Superior temporal gyrus (tissue), 1 donor: ENCODE data around the gene NLRP10.
A peak's percentile ranks its signal among the peaks of the same experiment; 100 is the strongest.
"Not testable (repeated sequence)": the region's sequence is repeated elsewhere in the genome, so short reads cannot be mapped to it uniquely, and the experiment has no call there.

ENCODE experiments used
- DNase-seq: peaks from one replicate; pipeline ENCODE4 v3.0.0-alpha.2; 2016; ENCODE audit errors: extremely low spot score

The NLRP10 gene, protein sequence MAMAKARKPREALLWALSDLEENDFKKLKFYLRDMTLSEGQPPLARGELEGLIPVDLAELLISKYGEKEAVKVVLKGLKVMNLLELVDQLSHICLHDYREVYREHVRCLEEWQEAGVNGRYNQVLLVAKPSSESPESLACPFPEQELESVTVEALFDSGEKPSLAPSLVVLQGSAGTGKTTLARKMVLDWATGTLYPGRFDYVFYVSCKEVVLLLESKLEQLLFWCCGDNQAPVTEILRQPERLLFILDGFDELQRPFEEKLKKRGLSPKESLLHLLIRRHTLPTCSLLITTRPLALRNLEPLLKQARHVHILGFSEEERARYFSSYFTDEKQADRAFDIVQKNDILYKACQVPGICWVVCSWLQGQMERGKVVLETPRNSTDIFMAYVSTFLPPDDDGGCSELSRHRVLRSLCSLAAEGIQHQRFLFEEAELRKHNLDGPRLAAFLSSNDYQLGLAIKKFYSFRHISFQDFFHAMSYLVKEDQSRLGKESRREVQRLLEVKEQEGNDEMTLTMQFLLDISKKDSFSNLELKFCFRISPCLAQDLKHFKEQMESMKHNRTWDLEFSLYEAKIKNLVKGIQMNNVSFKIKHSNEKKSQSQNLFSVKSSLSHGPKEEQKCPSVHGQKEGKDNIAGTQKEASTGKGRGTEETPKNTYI

DNA sequence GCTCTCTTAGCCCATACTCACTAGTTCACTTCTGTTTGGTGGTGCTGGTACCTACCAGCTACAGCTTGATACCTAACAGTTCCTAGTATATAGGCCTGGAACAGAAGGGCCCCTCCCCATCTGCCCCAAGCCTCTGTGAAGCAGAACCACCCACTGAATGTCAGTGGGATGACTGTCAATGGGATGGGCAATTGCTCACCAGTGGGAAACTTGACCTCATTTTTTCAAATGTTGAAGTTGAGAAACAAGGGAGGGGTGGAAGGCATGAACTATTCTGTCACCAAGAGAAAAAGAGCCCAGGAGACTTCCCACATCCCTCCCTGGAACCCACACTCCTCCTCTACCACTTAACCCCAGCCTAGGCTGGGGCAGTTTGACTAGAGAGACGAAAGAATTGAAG, at the start of gene NLRP10:
Gene NLRP10 (minus strand): TSS at position 62 of the 400 bp plus-strand sequence. CDS start 1,952 bp downstream, outside the sequence.
- DNase-seq: no peak

DNA sequence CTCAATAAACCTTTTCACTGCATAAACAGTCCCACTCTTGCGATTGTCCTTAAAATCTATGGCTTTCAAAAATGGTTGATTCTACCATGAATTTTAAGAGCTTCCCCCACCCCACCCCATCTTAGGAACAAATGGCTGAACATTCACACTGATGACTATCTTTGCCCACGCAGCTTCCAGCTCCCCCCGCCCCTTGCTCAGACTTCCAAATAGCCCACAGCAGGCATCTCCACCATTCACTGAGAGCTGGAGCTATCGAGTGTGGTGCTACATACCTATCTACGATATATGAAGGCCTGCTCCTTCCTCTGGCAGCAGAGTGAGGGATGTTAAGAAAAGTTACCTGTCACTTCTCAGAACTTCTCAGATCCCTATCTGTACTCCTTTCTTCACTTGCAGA, 48.6 kb upstream of the NLRP10 start:
- no peak for DNase-seq

DNA sequence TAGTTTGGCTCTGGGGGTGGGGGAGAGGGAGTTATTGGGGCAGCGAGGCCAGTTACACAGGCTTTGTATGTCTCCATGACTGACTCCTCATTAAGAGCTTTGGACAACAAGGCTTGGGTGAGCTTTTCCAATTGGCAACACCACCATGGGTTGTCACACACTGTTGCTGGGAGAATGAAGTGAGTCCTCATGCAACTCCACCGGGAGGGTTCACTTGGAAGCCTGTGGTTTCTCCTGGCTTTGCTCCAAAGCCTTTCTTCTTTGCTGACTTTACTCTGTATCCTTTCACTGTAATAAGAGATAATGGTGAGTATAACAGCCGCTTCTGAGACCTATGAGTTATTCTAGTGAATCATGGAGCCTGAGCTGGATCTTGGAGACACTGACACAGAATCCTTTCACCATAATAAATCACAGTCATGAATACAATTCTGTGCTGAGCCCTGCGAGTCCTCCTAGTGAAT, 46.8 kb upstream of the NLRP10 start:
- DNase-seq: no peak

DNA sequence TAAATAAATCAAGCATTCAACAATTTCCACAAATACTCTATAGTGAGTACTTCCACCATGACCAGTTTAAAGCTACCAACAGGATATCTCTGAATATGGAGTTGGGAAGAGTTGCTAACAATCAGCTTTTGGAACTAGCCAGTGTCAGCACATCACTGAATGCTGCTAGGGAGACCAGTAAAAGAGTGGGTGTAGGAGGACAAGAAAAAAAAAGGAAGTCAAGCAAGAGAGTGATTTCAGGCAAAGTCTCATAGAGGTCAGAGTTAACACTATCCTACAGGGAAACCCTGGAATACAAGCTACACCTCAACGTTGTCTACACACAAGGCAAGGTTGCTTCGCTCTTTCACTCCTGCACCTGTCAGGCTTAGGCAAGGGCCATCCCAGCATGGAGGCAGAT, 46.1 kb upstream of the NLRP10 start:
- no peak for DNase-seq

DNA sequence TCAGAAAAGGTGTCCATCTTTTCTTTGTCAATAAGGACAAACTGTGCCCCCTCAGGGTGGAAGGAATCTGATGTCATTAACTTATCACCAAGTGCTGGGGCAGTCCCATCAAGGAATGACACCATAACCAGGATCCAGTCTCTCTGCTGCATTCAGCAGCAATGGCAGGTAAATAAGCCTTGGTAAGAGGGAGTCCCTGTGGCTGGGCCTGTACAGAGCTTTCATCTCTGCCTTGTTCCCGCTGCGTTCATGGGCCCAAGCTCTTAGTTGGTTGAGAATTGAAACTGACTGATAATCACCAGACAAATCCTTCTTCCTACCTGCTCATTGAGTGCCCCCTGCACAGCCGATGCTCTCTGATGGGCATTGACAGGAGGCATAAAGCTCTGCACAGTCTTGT, 44.6 kb upstream of the NLRP10 start:
- DNase-seq: no peak

DNA sequence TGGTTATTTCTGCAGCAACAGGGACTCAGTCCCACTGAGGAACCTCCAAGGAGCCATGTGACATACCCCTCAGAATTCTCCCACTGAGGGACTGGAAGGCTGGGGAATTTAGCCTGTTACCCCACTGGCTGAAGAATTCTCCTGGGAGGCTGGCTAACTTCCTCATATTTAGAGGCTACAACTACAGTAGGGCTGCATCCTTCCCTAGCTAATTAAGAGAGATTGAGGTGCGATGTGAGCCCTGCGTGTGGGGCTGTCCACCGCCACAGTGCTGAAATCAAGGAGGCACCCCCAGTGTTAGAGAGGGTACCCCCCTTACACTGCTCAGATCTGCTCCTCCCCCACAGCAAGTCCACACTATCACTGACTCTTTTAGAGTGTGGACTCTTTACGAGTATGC, 43.0 kb upstream of the NLRP10 start:
- no peak for DNase-seq

DNA sequence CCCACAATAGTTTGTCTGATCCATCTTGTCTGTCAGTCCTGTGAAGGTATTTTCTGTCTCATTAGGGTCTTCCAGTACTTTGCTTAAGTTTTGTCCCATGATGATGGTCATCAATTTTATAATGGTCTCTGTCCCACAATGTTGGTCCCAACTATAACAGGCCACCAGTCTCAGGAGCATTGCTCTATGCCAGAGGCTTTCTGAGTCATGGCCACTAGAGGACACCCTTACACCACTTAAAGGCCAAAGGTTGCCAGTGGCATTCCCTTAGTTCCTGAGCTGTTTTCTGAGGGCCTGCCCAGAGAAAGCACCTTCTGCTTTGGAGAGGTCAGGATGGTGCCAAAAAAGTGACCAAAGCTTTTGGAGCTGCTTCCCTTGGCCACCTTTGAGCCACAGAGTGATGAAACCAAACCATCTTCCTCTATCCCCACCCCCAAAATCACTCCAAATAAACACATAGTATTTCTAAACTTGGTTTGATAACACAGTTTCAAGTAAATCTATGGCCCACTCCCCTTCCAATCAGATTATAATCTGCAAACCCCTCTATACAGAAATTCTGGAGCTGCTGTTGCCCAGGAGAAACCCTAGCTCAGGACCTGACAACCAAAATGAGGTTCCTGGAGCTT, 41.2 kb upstream of the NLRP10 start:
- peak; percentile 89 for DNase-seq

DNA sequence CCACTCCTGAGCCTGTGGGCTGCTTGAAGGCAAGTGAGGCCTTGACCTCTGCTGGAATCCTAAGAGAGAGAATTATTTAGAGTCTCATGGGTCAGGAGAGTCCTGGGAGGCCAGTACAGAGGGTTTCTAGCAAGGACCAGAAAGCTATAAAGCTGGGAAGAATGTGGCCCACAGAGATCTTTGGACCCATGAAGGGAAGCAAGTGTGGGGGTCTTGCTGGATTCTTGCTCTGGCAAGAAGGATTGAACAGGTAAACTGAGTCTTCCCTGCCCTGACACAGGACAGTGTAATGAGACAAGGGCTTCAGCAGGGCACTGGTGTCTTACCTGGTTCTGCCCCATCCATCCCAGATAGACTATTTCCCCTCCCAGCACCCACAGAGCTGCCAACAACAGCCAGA, 40.3 kb upstream of the NLRP10 start:
- DNase-seq: no peak

DNA sequence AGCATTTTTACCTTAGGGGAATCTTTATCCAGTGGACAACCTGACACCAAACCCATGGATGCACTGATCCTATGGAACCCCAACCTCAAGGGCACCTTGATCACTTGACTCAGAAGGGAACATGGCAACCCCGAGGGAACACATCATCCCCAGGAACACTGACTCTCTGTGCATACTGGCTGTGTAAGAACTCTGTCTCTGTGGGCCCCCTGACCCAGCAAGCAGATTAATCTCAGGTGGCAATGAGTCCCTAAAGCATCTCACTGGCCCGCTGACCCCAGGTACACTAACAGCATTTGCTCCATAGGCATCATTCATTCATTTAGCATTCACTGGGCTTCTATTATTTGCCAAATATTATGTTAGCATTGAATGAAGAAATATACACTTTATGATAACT, 38.8 kb upstream of the NLRP10 start:
- no peak for DNase-seq

DNA sequence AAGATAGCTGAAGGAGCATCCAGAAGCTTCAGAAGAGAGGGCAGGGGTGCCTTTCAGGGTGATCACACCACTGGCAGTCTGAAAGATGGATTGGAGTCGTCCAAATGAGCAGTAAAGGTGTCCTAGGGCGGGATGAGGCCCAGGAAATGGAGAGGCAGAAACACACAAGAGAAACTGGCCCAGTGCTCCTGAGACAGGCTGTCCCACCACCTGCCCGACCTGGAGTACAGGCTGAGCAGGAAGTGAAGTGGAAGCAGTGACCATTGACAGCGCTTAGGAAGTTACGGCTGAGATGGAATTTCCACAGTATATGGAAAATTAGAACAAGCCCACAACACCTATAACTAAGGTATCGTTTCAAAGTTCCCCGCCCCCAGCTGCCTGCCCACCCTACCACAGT, 37.9 kb upstream of the NLRP10 start:
- no peak for DNase-seq

DNA sequence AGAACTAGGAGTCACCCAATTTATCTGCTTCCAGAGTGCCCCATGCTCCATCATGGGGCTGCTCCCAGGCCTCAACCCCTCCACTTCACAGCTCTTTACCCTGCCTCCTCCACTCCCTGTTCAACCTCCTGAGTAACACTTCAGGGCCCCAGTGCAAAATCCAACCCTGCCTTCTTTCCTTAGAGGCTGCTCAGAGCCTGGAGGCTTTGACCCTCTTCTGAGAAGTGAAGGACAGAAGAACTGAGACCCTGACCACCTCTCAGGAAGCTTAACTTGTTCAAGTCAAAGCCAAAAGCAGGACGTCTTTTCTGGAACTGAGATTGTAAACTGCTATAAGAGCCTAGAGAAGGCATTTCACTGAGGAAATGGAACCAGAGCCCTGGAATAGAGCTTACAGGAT, 37.4 kb upstream of the NLRP10 start:
- DNase-seq: no peak

DNA sequence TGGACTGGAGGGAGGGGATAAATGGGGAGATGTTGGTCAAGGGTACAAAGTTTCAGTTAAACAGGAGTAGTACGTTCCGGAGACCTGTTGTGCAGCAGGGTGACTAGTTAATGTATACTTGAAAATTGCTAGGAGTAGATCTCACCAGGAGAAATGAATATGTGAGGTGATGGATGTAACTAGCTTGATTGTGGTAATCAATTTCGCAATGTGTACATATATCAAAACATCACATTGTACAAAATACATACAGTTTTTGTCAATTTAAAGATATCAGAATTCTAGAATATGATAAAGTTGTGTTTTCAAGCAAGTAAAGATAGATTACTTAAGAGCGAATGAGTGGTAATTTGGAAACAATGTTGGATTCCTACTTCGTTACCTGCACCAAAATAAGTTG, 35.1 kb upstream of the NLRP10 start:
- DNase-seq: no peak

DNA sequence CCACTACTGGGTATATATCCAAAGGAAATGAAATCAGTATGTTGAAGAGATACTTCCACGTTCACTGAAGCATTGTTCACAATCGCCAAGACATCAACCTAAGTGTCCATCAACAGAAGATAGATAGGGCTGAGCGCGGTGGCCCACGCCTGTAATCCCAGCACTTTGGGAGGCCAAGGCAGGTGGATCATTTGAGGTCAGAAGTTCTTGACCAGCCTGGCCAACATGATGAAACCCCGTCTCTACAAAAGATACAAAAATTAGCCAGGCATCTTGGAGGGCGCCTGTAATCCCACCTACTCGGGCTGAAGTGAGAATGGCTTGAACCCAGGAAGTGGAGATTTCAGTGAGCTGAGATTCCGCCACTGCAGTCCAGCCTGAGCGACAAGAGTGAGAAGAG, 34.5 kb upstream of the NLRP10 start:
- no peak for DNase-seq

DNA sequence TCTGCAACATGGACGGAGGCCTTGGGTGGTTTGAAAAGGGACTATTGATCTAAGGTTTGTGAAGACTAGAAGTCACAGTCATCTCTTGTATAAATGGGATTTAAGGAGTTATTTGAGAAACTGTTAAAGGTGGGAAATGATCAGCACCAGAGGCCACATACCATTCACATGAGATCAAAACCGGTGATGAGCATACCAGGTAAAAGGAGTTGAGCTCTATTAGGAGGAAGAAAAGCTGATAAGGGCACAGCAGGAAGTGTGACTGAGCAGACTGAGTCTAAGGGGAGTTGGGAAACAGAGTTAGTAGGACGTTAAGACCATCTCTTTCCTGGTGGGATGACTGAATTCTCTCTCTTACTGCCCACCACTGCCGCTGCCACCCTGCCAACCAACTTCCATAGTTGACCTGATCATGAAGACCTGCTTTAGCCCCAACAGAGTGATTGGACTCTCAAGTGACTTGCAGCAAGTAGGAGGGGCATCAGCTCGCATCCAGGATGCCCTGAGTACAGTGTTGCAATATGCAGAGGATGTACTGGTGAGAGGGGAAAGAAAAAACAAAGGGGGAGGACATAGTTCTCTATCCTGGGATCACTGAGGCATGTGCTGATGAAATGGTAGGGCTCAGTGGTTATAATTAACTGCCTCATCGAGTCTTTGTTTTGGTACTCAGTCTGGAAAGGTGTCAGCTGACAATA, 29.5 kb upstream of the NLRP10 start:
- DNase-seq: no peak

DNA sequence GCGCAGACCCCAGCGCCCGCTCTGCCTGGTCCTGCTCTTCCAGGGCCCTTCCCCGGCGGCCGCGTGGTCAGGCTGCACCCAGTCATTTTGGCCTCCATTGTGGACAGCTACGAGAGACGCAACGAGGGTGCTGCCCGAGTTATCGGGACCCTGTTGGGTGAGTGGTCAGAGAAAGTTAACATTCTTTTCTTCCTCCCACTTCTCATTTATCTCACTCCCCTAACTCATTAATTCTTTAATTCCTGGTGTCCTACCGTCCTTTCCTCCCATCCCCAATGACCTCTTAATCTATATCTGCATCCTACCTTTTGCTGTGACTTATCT, 22.3 kb upstream of the NLRP10 start:
- not testable (repeated sequence) for DNase-seq

DNA sequence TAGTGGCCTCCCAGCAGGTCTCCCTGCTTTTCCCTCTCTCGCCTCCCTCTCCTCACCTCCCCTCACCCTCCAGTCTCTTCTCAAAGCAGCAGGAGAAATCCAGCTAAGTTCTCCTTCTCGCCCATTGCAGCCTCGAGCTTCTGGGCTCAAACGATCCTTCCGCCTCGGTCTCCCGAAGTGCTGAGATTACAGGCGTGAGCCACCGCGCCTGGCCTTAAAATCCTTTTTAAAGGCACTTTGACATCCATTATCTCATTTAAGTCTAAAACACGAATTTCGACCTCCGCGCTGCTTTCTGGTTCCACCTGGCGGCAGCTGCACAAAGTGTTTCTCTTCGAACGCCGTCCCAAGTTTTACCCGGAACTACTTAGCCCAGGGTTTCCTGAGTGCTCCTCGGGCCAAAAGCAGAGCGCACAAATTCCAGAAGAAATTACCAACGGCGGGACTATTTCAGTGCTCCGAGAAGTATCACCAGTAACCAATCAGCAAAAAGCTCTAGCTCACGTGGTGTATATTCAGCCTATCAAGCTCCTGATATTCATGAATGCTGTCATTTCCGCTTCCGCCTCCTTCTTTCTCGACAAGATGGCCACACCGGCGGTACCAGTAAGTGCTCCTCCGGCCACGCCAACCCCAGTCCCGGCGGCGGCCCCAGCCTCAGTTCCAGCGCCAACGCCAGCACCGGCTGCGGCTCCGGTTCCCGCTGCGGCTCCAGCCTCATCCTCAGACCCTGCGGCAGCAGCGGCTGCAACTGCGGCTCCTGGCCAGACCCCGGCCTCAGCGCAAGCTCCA, 21.7 kb upstream of the NLRP10 start, which contains the start of gene EIF3F:
Gene EIF3F (plus strand): TSS at position 570 of the 792 bp plus-strand sequence. CDS start 16 bp downstream, at position 586.
- peak; percentile 100 for DNase-seq

DNA sequence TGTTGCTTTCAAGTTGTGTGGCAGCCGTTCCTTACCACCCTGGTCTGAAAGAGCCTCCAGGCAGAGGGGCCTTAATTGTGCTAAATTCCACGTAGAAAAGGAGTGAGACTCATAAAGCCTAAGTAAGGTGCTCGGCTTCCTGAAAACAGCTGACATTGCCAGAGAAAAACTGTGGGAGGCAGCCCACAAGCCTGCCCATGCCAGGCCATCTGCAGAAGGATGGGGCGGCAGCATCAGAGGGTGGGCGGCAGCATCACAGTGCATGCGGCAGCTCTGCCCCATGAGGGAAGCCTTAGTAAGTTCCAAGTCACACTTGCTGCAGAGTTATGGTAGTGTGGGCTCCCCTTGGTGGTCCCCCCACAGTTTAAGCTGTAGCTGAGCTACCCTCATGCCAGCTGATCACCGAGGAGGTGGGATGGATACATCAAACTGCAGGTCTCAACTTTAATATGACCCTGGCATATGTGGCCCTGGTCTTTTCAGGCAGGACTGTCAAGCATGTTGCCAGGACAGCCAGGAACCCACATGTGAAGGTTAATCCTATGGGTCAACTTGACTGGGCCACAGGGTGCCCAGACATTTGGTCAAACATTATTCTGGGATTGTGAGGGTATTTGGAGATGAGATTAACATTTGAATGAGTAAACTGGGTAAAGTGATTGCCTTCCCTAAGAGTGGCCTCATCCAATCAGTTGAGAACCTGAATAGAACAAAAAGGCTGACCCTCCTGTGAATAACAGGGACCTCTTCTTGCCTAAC, 18.8 kb upstream of the NLRP10 start:
- DNase-seq: no peak

DNA sequence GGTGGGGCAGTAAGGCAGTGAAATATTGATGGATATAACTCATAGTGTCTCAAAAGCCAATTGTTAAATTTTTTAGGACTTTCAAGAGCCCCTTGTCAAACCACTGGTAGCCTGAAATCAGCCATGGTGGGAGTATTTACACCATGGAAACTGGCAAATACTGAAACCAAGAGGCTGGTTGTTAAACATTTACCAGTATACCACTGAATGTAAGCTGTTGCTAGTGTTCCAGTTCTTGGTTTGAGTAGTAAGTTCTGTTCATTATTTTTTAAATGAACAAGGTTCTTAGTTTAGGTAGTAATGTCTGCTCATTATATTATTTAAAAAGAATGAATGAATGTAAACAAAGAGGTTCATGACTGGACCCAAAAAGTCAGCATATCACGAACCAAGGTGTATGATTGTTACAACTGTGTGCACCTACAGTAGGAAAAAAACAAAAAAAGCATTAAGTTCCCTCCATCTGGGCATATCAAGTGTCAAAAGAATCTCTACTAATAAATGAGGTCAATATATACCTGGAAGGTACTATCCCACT, 17.4 kb upstream of the NLRP10 start:
- no peak for DNase-seq

DNA sequence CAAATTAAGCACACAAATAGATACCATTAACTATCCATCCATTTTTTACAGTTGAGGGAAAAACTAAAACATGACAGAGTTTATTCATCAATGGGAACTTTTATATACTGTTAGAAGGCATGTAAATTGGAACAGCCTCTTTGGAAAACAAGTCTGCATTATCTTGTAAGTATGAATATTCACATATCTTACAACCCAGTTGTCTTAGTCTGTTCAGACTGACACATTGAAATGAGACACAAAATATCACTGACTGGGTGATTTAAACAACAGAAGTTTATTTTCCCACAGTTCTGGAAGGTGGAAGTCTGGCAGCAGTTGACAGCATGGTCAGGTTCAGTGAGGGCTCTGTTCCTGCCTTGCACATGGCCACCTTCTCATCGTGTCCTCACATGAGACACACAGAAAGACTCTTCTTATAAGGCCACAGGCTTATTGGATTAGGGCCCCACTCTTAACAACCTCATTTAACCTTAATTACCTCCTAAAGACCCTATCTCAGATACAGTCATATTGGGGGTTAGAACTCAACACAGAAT, 16.4 kb upstream of the NLRP10 start:
- no peak for DNase-seq
